ENCODE results near the gene SYCP3.

Gene SYCP3

DNA sequence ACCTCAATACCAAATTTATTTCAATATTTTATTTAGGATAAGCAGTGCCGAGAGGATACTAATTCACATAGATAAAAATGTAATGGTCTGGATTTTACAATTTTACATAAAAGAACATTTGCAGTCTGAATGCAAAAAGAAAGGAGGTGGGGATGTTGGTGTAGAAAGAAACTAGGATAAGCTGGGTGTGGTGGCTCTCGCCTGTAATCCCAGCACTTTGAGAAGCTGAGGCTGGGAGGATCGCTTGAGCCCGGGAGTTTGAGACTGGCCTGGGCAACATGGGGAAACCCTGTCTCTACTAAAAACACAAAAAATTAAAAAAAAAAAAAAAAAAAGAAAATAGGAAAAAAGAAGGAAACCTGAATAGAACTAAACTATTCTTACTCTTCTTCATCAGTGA lies 16.9 kb downstream of the SYCP3 start:
- no peaks in the 10 kb centered on the region for H3K27me3 ChIP-seq (ENCODE audit: insufficient read depth, poor library complexity, severe bottlenecking)
- TF ChIP-seq GABPA (IDR thresholded peaks at IDR 0.05; ENCODE audit: low read depth) (no peak), SPI1 (IDR thresholded peaks at IDR 0.05; ENCODE audit: borderline replicate concordance, low read depth) (no peak), POLR2AphosphoS5 (IDR thresholded peaks at IDR 0.05; ENCODE audit: low read depth) (no peak), CTCF (IDR thresholded peaks at IDR 0.05; ENCODE audit: insufficient read depth, low read length) (no peak)
- TF ChIP-seq, protein P1, sequence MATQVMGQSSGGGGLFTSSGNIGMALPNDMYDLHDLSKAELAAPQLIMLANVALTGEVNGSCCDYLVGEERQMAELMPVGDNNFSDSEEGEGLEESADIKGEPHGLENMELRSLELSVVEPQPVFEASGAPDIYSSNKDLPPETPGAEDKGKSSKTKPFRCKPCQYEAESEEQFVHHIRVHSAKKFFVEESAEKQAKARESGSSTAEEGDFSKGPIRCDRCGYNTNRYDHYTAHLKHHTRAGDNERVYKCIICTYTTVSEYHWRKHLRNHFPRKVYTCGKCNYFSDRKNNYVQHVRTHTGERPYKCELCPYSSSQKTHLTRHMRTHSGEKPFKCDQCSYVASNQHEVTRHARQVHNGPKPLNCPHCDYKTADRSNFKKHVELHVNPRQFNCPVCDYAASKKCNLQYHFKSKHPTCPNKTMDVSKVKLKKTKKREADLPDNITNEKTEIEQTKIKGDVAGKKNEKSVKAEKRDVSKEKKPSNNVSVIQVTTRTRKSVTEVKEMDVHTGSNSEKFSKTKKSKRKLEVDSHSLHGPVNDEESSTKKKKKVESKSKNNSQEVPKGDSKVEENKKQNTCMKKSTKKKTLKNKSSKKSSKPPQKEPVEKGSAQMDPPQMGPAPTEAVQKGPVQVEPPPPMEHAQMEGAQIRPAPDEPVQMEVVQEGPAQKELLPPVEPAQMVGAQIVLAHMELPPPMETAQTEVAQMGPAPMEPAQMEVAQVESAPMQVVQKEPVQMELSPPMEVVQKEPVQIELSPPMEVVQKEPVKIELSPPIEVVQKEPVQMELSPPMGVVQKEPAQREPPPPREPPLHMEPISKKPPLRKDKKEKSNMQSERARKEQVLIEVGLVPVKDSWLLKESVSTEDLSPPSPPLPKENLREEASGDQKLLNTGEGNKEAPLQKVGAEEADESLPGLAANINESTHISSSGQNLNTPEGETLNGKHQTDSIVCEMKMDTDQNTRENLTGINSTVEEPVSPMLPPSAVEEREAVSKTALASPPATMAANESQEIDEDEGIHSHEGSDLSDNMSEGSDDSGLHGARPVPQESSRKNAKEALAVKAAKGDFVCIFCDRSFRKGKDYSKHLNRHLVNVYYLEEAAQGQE (IDR thresholded peaks at IDR 0.05; ENCODE audit: insufficient replicate concordance, low read depth) = no peak
- no peak for DNase-seq (ENCODE audit: low read depth in 1 of 2, low spot score in 1 of 2)
- no peak overlapping the region for H3K27ac ChIP-seq (replicated peaks)
- no peak overlapping the region for H3K4me3 ChIP-seq (replicated peaks; ENCODE audit: insufficient read depth, low read length)

DNA sequence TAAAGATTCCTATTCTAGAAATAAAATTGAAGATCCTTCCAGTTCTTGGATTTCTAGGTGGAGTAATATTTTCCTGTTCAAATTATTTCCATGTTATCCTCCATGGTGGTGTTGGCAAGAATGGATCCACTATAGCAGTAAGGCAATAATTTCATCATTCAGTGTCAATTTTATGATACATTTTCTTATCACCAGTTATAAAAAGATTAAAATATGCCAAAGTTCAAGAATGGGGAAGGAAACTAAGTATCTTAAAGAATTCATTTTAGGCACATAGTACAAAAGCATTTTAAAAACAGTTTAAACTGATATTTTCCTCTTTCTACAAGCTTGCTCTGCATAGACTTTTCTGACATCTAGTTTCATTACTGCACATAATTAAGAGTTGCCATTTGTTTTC lies 19.1 kb downstream of the SYCP3 start:
- TF ChIP-seq SPI1 (IDR thresholded peaks at IDR 0.05; ENCODE audit: borderline replicate concordance, low read depth) (no peak), GABPA (IDR thresholded peaks at IDR 0.05; ENCODE audit: low read depth) (no peak), POLR2AphosphoS5 (IDR thresholded peaks at IDR 0.05; ENCODE audit: low read depth) (no peak), CTCF (IDR thresholded peaks at IDR 0.05; ENCODE audit: insufficient read depth, low read length) (no peak)
- TF ChIP-seq, protein P1 (IDR thresholded peaks at IDR 0.05; ENCODE audit: insufficient replicate concordance, low read depth) = no peak
- Histone ChIP-seq H3K4me3 (replicated peaks; ENCODE audit: insufficient read depth, low read length) (no peak overlapping the region), H3K27ac (replicated peaks) (no peak overlapping the region), H3K27me3 (ENCODE audit: insufficient read depth, poor library complexity, severe bottlenecking) (no peaks in the 10 kb centered on the region)
- DNase-seq (ENCODE audit: low read depth in 1 of 2, low spot score in 1 of 2) = no peak

- Histone ChIP-seq H3K27me3 (ENCODE audit: insufficient read depth, poor library complexity, severe bottlenecking) (no peaks in the 10 kb centered on the region), H3K27ac (replicated peaks) (no peak overlapping the region), H3K4me3 (replicated peaks; ENCODE audit: insufficient read depth, low read length) (no peak overlapping the region)
- DNase-seq (ENCODE audit: low read depth in 1 of 2, low spot score in 1 of 2) = no peak
- TF ChIP-seq SPI1 (IDR thresholded peaks at IDR 0.05; ENCODE audit: borderline replicate concordance, low read depth) (no peak), POLR2AphosphoS5 (IDR thresholded peaks at IDR 0.05; ENCODE audit: low read depth) (no peak), GABPA (IDR thresholded peaks at IDR 0.05; ENCODE audit: low read depth) (no peak), CTCF (IDR thresholded peaks at IDR 0.05; ENCODE audit: insufficient read depth, low read length) (no peak)
- TF ChIP-seq, protein P1 (IDR thresholded peaks at IDR 0.05; ENCODE audit: insufficient replicate concordance, low read depth) = no peak
These were observed 19.7 kb downstream of the SYCP3 start for GRCh38 chr12:101719566-101719965.

All from HL-60 (cell line).